ENCODE measurements around the gene SFMBT1.
"Not testable (repeated sequence)": the region's sequence is repeated elsewhere in the genome, so short reads cannot be mapped to it uniquely, and the experiment has no call there.

The SFMBT1 gene

GRCh38 chr3:53074761-53075742 is 29.2 kb upstream of the SFMBT1 start:
- no peak for FAIRE-seq
- DNase-seq (ENCODE audit: extremely low spot score, insufficient read length, low read depth): no peak

GRCh38 chr3:53074366-53074696 is 28.5 kb upstream of the SFMBT1 start:
- DNase-seq (ENCODE audit: extremely low spot score, insufficient read length, low read depth): no peak
- FAIRE-seq: no peak

- no peak for DNase-seq (ENCODE audit: extremely low spot score, insufficient read length, low read depth)
- no peak for FAIRE-seq
These were observed 27.9 kb upstream of the SFMBT1 start for GRCh38 chr3:53073553-53074365.

GRCh38 chr3:53072653-53073552 is 27.0 kb upstream of the SFMBT1 start:
- peak; percentile 71 for DNase-seq (ENCODE audit: extremely low spot score, insufficient read length, low read depth)
- peak; percentile 86 for FAIRE-seq

GRCh38 chr3:53071882-53072431 is 26.1 kb upstream of the SFMBT1 start:
- FAIRE-seq: no peak
- no peak for DNase-seq (ENCODE audit: extremely low spot score, insufficient read length, low read depth)

- FAIRE-seq (no peak), DNase-seq (ENCODE audit: extremely low spot score, insufficient read length, low read depth) (no peak)
These were observed 23.7 kb upstream of the SFMBT1 start for GRCh38 chr3:53069422-53070068.

GRCh38 chr3:53068176-53068575 is 22.3 kb upstream of the SFMBT1 start:
- DNase-seq (ENCODE audit: extremely low spot score, insufficient read length, low read depth) (no peak), FAIRE-seq (no peak)

- DNase-seq (ENCODE audit: extremely low spot score, insufficient read length, low read depth) (no peak), FAIRE-seq (no peak)
These were observed 21.7 kb upstream of the SFMBT1 start for GRCh38 chr3:53067567-53067966.

GRCh38 chr3:53065841-53066480 is 20.1 kb upstream of the SFMBT1 start:
- FAIRE-seq (no peak), DNase-seq (ENCODE audit: extremely low spot score, insufficient read length, low read depth) (no peak)

- DNase-seq (ENCODE audit: extremely low spot score, insufficient read length, low read depth): no peak
- no peak for FAIRE-seq
These were observed 17.0 kb upstream of the SFMBT1 start for GRCh38 chr3:53062905-53063304.

GRCh38 chr3:53056442-53056841 is 10.6 kb upstream of the SFMBT1 start:
- FAIRE-seq (peak; percentile 49), DNase-seq (ENCODE audit: extremely low spot score, insufficient read length, low read depth) (no peak)

- not testable (repeated sequence) for FAIRE-seq; DNase-seq (ENCODE audit: extremely low spot score, insufficient read length, low read depth)
These were observed 8.4 kb upstream of the SFMBT1 start for GRCh38 chr3:53054233-53054632.

- no peak for DNase-seq (ENCODE audit: extremely low spot score, insufficient read length, low read depth)
- no peak for FAIRE-seq
These were observed 6.1 kb upstream of the SFMBT1 start for GRCh38 chr3:53051929-53052328.

GRCh38 chr3:53049987-53050386 is 4.1 kb upstream of the SFMBT1 start:
- FAIRE-seq (no peak), DNase-seq (ENCODE audit: extremely low spot score, insufficient read length, low read depth) (no peak)

- FAIRE-seq: peak; percentile 68
- DNase-seq (ENCODE audit: extremely low spot score, insufficient read length, low read depth): peak; percentile 30
These were observed 598 bp upstream of the SFMBT1 start for GRCh38 chr3:53046171-53047170.

- FAIRE-seq: peak; percentile 74
These were observed 959 bp downstream of the SFMBT1 start for GRCh38 chr3:53044711-53045517.

GRCh38 chr3:53044371-53044710 is 1.5 kb downstream of the SFMBT1 start:
- FAIRE-seq (no peak), DNase-seq (ENCODE audit: extremely low spot score, insufficient read length, low read depth) (no peak)

More at GRCh38 chr3:53044711-53045517, 959 bp downstream of the SFMBT1 start:
- DNase-seq (ENCODE audit: extremely low spot score, insufficient read length, low read depth): peak; percentile 51
